Hippocampal formation (tissue), 2 donors: ENCODE data around the gene AWAT2.

ENCODE experiments used
- DNase-seq, 2 donors: peaks; one replicate each; lab custom pipeline; 2025; lab: John Stamatoyannopoulos, UW

Gene AWAT2

DNA sequence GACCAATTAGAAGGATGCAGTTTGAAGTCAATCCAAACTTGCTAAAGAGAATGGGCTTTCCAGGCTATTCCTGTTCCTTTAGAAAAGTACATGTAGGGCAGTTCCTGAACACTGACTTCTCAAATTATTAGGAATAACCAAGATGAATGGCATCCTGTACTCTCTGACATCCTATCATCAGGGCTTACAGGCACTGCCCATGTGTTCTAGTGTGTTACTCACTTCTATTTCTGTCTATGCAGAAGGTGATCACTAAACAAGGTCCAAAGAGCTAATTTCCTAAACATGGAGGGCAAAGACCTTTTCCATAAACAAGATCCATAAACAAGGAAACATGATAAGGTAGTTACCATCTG lies 53.6 kb downstream of the AWAT2 start:
- DNase-seq, result no peak

DNA sequence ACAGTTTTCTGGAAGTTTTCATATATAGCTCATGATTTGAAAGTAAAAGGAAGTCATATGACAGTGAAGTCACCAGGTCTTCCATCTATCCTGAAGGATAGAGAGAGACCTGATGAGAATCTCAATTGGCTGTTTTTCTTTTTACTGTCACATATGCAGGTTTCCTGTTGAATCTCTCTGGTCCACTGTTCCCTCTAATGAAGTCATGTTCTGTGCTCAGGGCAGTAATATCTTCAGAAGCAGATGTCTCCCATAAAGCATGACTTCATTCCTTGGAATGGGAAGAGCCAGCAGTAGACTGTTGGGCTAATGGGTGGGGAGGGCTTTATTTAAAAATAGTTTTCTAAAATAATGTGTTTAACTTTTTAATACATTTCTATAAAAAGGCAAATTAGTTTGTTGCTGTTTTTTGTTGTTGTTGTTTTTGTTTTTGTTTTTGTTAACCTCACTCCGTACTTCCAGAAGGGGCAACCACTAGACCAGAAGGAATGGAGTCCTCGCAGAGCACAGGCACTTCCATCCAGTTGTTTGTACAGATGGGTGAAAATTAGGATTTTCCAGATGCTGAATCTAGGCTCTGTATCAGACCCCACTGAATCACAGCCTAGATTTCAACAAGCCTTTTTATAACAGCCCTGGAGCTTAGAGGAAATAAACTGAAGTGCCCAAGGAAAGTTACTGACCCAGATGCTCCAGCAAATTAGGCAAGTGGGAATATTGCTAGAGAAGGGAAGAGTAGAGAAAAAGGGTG lies 54.2 kb downstream of the AWAT2 start:
- no peak for DNase-seq

DNA sequence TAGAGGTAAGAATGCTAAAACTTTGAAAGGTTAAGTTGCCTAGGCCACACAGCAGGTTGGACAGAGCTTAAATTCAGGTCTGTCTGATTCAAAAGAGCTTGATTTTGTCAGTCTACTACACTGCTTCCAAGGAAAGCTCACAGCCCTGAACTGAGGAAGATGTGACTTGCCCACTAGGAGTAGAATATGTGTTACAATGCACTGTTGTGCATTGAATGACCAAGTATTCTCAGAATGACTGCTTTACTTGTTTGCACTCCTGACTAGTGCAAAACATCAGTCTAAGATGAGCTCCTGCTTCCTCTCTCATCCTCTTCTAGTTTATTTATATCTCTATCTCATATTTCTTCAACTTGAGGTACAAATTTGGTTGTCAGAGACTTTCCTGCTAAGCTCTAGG lies 56.2 kb downstream of the AWAT2 start:
- no peak for DNase-seq

- DNase-seq, result no peak
Observed at GRCh38 chrX:69991685-69992084, 58.1 kb downstream of the AWAT2 start.
